Neuronal stem cell (in vitro differentiated cells): ENCODE results near the gene SELE.

Experiments
- DNase-seq: peaks from one replicate; pipeline ENCODE4 v3.0.0-alpha.2; 2013; ENCODE audit warnings: low spot score
- H2AFZ ChIP-seq: one replicate; pipeline ENCODE4 v1.6.1; 2013; ENCODE audit warnings: mild to moderate bottlenecking, low read length, inconsistent platforms
- H2AK5ac ChIP-seq: 2 replicates; pipeline ENCODE4 v1.6.1; 2013; ENCODE audit warnings: low read depth, mild to moderate bottlenecking, inconsistent platforms, low read length, moderate library complexity, mixed read lengths
- H2BK120ac ChIP-seq: 2 replicates; pipeline ENCODE4 v1.6.1; 2013; ENCODE audit warnings: low read depth, mild to moderate bottlenecking, inconsistent platforms, low read length, moderate library complexity, mixed read lengths
- H2BK12ac ChIP-seq: one replicate; pipeline ENCODE4 v1.6.1; 2013; ENCODE audit warnings: low read length, inconsistent platforms
- H2BK15ac ChIP-seq: 2 replicates; pipeline ENCODE4 v1.6.1; 2013; ENCODE audit warnings: mild to moderate bottlenecking, low read length, inconsistent platforms, mixed read lengths
- H2BK5ac ChIP-seq: one replicate; pipeline ENCODE4 v1.6.1; 2013; ENCODE audit warnings: inconsistent platforms, mild to moderate bottlenecking, low read length, moderate library complexity
- H3K14ac ChIP-seq: one replicate; pipeline ENCODE4 v1.6.1; 2013; ENCODE audit warnings: low read length, inconsistent platforms
- H3K18ac ChIP-seq: 2 replicates; pipeline ENCODE4 v1.6.1; 2013; ENCODE audit warnings: low read length, inconsistent platforms
- H3K23ac ChIP-seq: 2 replicates; pipeline ENCODE4 v1.6.1; 2013; ENCODE audit warnings: low read depth, mild to moderate bottlenecking, mixed read lengths, low read length, inconsistent platforms; ENCODE audit not compliant: poor library complexity
- H3K27ac ChIP-seq: replicated peaks from 3 replicates; pipeline ENCODE4 v1.5.1; 2013; ENCODE audit warnings: low read length, inconsistent platforms
- H3K27me3 ChIP-seq, 3 experiments: 2 replicates each; pipeline ENCODE4 v1.6.1; 2013; ENCODE audit warnings: low read length in 3 of 3, mild to moderate bottlenecking in 2 of 3, inconsistent platforms in 1 of 3, low read depth in 1 of 3, mixed read lengths in 1 of 3, moderate library complexity in 1 of 3; ENCODE audit not compliant: control insufficient read depth in 3 of 3, insufficient read depth in 3 of 3
- H3K36me3 ChIP-seq, 2 donors: replicated peaks in 1 of 2; 2 replicates each; pipeline ENCODE4 v1.6.1; 2013; ENCODE audit warnings: low read length in 2 of 2; ENCODE audit not compliant: control insufficient read depth in 2 of 2, insufficient read depth in 2 of 2
- H3K4ac ChIP-seq: 2 replicates; pipeline ENCODE4 v1.6.1; 2013; ENCODE audit warnings: inconsistent platforms, mild to moderate bottlenecking, low read length, moderate library complexity
- H3K4me1 ChIP-seq, 2 donors: 1 replicate in 1 of 2; 2 replicates in 1 of 2; pipeline ENCODE4 v1.6.1; 2013; ENCODE audit warnings: low read length in 2 of 2, low read depth in 1 of 2; ENCODE audit not compliant: control insufficient read depth in 2 of 2, insufficient read depth in 1 of 2
- H3K4me2 ChIP-seq: one replicate; pipeline ENCODE4 v1.6.1; 2013; ENCODE audit warnings: mild to moderate bottlenecking, low read length, inconsistent platforms; ENCODE audit not compliant: insufficient read depth, poor library complexity, severe bottlenecking
- H3K4me3 ChIP-seq, 2 donors: 2 replicates each; pipeline ENCODE4 v1.5.1; 2013; ENCODE audit warnings: low read length in 2 of 2, mild to moderate bottlenecking in 2 of 2, inconsistent platforms in 1 of 2, moderate library complexity in 1 of 2
- H3K79me1 ChIP-seq: one replicate; pipeline ENCODE4 v1.6.1; 2013; ENCODE audit warnings: low read depth, mild to moderate bottlenecking, inconsistent platforms, low read length, moderate library complexity
- H3K9ac ChIP-seq: one replicate; pipeline ENCODE4 v1.6.1; 2013; ENCODE audit warnings: mild to moderate bottlenecking, low read depth, low read length, inconsistent platforms; ENCODE audit not compliant: poor library complexity
- H3K9me3 ChIP-seq, 2 donors: replicated peaks in 1 of 2; 2 replicates each; pipeline versions ENCODE3 to v1.6.1; 2013; ENCODE audit warnings: low read length in 2 of 2, mild to moderate bottlenecking in 2 of 2, inconsistent platforms in 1 of 2, low read depth in 1 of 2, mixed read lengths in 1 of 2, moderate library complexity in 1 of 2; ENCODE audit not compliant: control insufficient read depth in 2 of 2, insufficient read depth in 1 of 2
- H4K8ac ChIP-seq: one replicate; pipeline ENCODE4 v1.6.1; 2013; ENCODE audit warnings: low read depth, mild to moderate bottlenecking, inconsistent platforms, low read length, moderate library complexity
- H4K91ac ChIP-seq: one replicate; pipeline ENCODE4 v1.6.1; 2013; ENCODE audit warnings: low read length, low read depth, mild to moderate bottlenecking, inconsistent platforms; ENCODE audit not compliant: poor library complexity
- WGBS, 2 donors: extraction: QIAGEN DNeasy Blood & Tissue Kit; methylation state at CpG; one replicate each; pipeline ENCODE4 v1.1.7; 2013; ENCODE audit warnings: missing lambda C conversion rate in 2 of 2, mixed read lengths in 1 of 2; ENCODE audit not compliant: insufficient read length in 2 of 2, insufficient replicate concordance in 1 of 2; ENCODE audit errors: extremely low coverage in 2 of 2; 5-methylcytosine and 5-hydroxymethylcytosine counted together

SELE gene

DNA sequence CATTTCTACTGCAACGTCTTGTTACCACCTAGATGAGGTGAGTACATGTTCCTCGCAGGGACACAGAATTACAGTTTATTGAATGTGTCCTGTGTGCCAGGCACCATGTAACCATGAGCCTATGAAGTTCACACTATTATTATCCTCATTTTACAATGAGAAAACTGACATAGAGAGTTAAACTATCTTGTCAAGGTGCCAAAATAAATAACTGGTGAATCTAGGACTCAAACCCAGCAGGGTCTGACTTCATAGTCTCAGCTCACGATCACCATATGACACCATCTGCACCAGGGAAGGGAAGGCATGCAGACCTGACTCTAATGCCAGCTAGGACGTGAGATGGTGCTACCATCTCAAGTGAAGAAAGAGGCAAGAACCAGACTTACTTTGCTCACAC lies 2.4 kb downstream of the SELE start:
- Histone ChIP-seq H2BK5ac (no peak overlapping the region), H3K14ac (no peak overlapping the region), H3K4me3 (no peak overlapping the region), H3K9me3 (no peaks in the 10 kb centered on the region), H2AFZ (no peak overlapping the region), H3K9ac (no peak overlapping the region), H4K91ac (no peak overlapping the region), H3K79me1 (no peaks in the 10 kb centered on the region), H3K18ac (no peak overlapping the region), H3K4me1 (peaks cover 0 to 2% of the 10 kb centered on the region in 2 donors), H3K4ac (no peak overlapping the region), H2BK12ac (no peak overlapping the region), H2AK5ac (no peak overlapping the region), H3K27ac (no peak overlapping the region), H4K8ac (no peak overlapping the region), H2BK15ac (no peak overlapping the region), H3K23ac (no peak overlapping the region), H3K4me2 (no peak overlapping the region), H3K36me3 (no peaks in the 10 kb centered on the region), H2BK120ac (no peak overlapping the region), H3K27me3 (peaks cover 0 to 4% (median 0%) of the 10 kb centered on the region in 3 experiments)
- WGBS, 2 donors = no CpG with 5 or more reads among the region's 4 CpGs
- DNase-seq = no peak

DNA sequence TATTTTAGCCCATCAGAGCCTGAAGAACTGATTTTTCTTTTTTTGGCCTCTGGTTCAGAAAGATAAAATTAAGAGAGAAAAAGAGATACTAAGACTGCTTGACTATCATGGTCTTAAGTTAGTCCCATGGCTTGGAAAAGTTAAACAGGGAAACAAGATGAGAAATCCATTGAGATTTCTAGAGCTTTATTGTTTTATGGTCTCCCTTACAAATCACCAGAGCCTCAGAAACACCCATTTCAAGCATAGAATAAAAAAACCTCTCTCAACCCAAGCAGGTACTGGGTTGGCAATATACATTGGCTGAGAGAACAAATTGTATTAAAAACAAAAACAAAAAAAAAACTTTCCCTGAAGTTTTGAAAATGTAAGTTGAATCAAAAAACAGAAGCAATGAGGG lies 3.9 kb downstream of the SELE start:
- H3K9me3 ChIP-seq = no peaks in the 10 kb centered on the region
- H2BK120ac ChIP-seq = no peak overlapping the region
- no peak overlapping the region for H3K14ac ChIP-seq
- H3K23ac ChIP-seq = no peak overlapping the region
- H2AK5ac ChIP-seq = no peak overlapping the region
- H3K4me3 ChIP-seq = no peak overlapping the region
- H3K27me3 ChIP-seq = peaks cover 0 to 4% (median 0%) of the 10 kb centered on the region in 3 experiments
- H3K36me3 ChIP-seq = no peaks in the 10 kb centered on the region
- no peak overlapping the region for H2AFZ ChIP-seq
- H2BK12ac ChIP-seq = no peak overlapping the region
- no peak overlapping the region for H2BK5ac ChIP-seq
- H3K4ac ChIP-seq = no peak overlapping the region
- H3K4me2 ChIP-seq = no peak overlapping the region
- no peak overlapping the region for H3K27ac ChIP-seq
- H3K4me1 ChIP-seq = peaks cover 0 to 2% of the 10 kb centered on the region in 2 donors
- no peak overlapping the region for H4K91ac ChIP-seq
- H4K8ac ChIP-seq = no peak overlapping the region
- no peak overlapping the region for H3K9ac ChIP-seq
- no peak for DNase-seq
- H3K79me1 ChIP-seq = no peaks in the 10 kb centered on the region
- no peak overlapping the region for H2BK15ac ChIP-seq
- no peak overlapping the region for H3K18ac ChIP-seq

DNA sequence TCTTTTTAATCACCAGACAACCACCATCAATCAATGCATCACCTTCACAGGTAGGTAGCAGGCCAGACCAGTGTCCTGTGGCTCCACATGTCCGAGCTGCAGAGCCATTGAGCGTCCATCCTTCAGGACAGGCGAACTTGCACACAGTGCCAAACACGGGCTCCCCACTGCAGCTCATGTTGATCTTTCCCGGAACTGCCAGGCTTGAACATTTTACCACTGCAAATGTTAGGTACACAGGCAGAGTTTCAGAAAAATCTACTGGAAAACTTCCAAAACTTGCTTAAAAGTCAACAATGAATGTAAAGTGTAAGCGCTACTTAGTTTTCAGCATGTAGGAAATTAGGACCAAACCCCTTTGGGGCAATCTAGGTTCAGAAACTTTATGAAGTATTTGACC lies 6.6 kb downstream of the SELE start:
- WGBS, 2 donors = no CpG with 5 or more reads among the region's 6 CpGs
- H3K27me3 ChIP-seq = peaks cover 0 to 4% (median 0%) of the 10 kb centered on the region in 3 experiments
- H3K4me3 ChIP-seq = no peak overlapping the region

DNA sequence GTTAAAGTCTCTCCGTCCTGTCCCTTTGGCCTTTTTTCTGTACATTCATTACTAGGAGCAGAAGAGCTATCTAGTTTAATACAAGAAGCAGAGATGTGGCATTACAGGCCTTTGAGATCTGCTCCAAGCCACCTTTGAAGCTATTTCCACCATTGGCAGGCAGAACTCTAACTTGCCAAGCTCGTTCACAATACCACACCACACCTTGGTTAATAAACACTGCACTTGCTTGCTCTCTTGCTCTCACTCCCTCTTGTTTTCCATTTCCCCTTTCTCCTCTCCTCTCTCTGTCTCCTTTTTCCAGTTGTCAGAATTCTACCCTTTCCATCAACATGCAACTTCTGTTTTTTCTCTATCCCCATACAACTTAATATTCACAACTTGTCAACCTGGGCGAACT lies 7.0 kb downstream of the SELE start:
- no CpG with 5 or more reads among the region's 3 CpGs for WGBS, 2 donors
- H3K14ac ChIP-seq = no peak overlapping the region
- DNase-seq = no peak
- no peak overlapping the region for H2BK5ac ChIP-seq
- H4K8ac ChIP-seq = no peak overlapping the region
- no peak overlapping the region for H2BK120ac ChIP-seq
- H3K27ac ChIP-seq = no peak overlapping the region
- no peak overlapping the region for H2AK5ac ChIP-seq
- H3K4me2 ChIP-seq = no peak overlapping the region
- no peak overlapping the region for H3K4me3 ChIP-seq
- H3K23ac ChIP-seq = no peak overlapping the region
- no peaks in the 10 kb centered on the region for H3K36me3 ChIP-seq
- H2BK12ac ChIP-seq = no peak overlapping the region
- H3K79me1 ChIP-seq = no peaks in the 10 kb centered on the region
- no peak overlapping the region for H3K9ac ChIP-seq
- no peak overlapping the region for H3K18ac ChIP-seq
- no peak overlapping the region for H2BK15ac ChIP-seq
- H3K4me1 ChIP-seq = no peaks in the 10 kb centered on the region
- H3K27me3 ChIP-seq = peaks cover 0 to 4% (median 0%) of the 10 kb centered on the region in 3 experiments
- H2AFZ ChIP-seq = no peak overlapping the region
- no peak overlapping the region for H3K4ac ChIP-seq
- H3K9me3 ChIP-seq = no peaks in the 10 kb centered on the region
- no peak overlapping the region for H4K91ac ChIP-seq

More for the DNA sequence above, 6.6 kb downstream of the SELE start:
- no peaks in the 10 kb centered on the region for H3K79me1 ChIP-seq
- no peak overlapping the region for H2BK12ac ChIP-seq
- H2BK120ac ChIP-seq = no peak overlapping the region
- no peak overlapping the region for H3K27ac ChIP-seq
- H2BK15ac ChIP-seq = no peak overlapping the region
- no peak overlapping the region for H3K4me2 ChIP-seq
- H4K91ac ChIP-seq = no peak overlapping the region
- no peak overlapping the region for H3K23ac ChIP-seq
- H2AFZ ChIP-seq = no peak overlapping the region
- H4K8ac ChIP-seq = no peak overlapping the region
- no peak overlapping the region for H3K18ac ChIP-seq
- no peak overlapping the region for H3K4ac ChIP-seq
- DNase-seq = no peak
- no peak overlapping the region for H3K14ac ChIP-seq
- H3K36me3 ChIP-seq = no peaks in the 10 kb centered on the region
- no peak overlapping the region for H2BK5ac ChIP-seq
- H2AK5ac ChIP-seq = no peak overlapping the region
- no peaks in the 10 kb centered on the region for H3K9me3 ChIP-seq
- no peaks in the 10 kb centered on the region for H3K4me1 ChIP-seq
- H3K9ac ChIP-seq = no peak overlapping the region
